Superior temporal gyrus (tissue), 1 donor: ENCODE results near the gene RPL28.

Source experiments
- DNase-seq: peaks from one replicate; pipeline ENCODE4 v3.0.0-alpha.2; 2016; ENCODE audit errors: extremely low spot score

RPL28 gene

DNA sequence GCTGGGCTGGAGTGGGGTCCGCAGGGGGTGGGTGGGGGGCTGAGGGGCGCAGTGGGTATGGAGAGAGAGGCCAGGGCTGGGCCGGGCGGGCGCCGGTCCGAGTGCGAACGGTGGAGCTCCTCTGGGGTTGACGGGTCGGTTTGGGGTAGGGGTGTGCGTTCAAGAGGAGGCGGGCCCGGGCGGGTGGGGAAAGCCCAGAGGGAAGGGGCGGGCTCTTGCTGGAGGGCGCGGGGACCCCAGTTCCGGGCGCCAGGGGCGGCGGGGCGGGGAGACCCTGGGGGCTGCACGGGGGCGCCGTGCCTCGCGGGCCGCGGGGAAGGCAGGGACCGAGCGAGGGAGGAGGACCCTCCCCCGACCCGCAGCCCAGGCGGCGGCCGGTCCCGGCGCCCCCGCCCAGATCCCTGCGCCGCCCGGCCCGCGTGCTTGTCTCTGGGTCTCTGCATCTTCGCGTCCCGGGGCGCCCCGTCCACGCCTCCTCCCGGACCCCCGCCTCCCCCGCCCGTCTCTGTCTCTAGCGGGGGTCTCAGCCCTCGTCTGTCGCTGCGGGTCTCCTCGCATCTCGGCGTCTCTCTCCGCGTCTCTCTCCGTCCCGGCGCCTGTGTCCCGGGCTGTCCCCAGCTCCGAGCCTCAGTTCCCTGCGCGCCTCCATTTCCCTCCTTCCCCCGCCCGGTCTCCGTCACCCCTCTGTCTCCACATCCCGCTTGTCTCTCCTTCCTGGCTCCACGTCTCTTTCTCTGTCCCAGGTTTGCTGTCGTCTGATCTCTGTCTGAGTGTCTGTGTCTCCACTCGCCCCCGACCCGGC lies 65.6 kb downstream of the RPL28 start:
- no peak for DNase-seq

DNA sequence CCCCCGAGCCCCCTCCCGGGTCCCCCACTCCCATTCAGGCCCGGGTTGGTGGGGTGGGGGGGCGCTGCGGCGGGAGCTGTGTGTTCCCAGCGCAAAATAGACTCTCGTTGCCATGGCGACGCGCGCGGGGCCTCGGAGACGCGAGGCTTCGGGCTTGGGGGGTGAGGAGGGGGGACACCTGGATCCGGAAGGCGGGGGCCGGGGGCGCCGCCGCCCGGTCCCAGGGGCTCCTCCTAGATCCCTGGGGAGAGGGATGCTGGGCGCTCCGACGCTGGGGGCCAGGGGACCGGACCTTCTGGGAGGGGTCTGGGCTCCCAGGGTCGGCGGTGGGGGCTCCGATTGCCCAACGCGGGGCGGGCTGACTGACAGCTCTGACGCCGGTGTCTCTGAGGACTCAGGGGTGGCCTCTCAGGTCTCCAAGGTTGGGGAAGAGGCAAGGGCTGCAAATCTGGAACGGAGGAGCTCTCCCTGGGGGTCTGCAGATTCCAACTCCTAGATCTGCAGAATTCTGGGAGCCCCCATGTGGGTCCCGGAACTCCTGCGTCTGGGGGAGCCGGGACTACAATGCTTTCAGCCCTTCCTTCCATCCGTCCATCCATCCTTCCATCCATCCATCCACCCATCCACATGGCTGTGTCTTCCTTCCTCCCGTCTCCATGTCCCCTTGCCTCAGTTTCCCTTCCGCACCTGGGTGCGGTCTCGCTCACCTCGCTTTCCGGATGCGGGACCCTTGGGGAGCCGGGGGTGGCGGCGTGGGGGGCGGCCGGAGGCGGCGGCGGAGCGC lies 66.4 kb downstream of the RPL28 start:
- DNase-seq = peak; percentile 47
